SK-N-SH (cell line): ENCODE measurements around the gene TMEM44. TPM values are rescaled to one million over a fixed set of nuclear protein-coding genes. Genes with fewer than 3 reads are reported as not detected.

Experiments
- CTCF ChIA-PET: fragments of 300-600, 350-600 bp; formaldehyde crosslinking; extraction: SDS; loops from one replicate; lab custom pipeline; 2021; lab: Yijun Ruan, JAX
- POLR2A ChIA-PET: fragments of 350-600 bp; sonication (Branson Sonifier 250); formaldehyde crosslinking; extraction: SDS; loops from one replicate; lab custom pipeline; 2020; ENCODE audit warnings: antibody characterized with exemption, inconsistent platforms; lab: Yijun Ruan, JAX
- DNase-seq: peaks from one replicate; pipeline ENCODE4 v3.0.0; 2012
- H2AFZ ChIP-seq: fragments of 200-600 bp; sonication (generic); 2 replicates; pipeline ENCODE4 v1.8.1; 2016; ENCODE audit warnings: antibody characterized with exemption, mild to moderate bottlenecking, low read depth
- H3F3A ChIP-seq: fragments of 200-600 bp; sonication (generic); replicated peaks from 2 replicates; pipeline ENCODE3; 2016; ENCODE audit warnings: antibody characterized with exemption, mild to moderate bottlenecking; ENCODE audit not compliant: insufficient read depth
- H3K27ac ChIP-seq, 2 experiments: fragments of 200-500 bp in 1 of 2; fragments of 200-600 bp in 1 of 2; sonication (Bioruptor generic) in 1 of 2; sonication (generic), shearing (Covaris generic) in 1 of 2; 2 replicates each; pipeline versions ENCODE4 v1.5.1 to v1.6.1; 2014 to 2016; ENCODE audit warnings: low read depth in 2 of 2, inconsistent platforms in 1 of 2, low read length in 1 of 2, mild to moderate bottlenecking in 1 of 2, mixed read lengths in 1 of 2
- H3K27me3 ChIP-seq: fragments of 200-600 bp; sonication (generic), shearing (Covaris generic); 2 replicates; pipeline ENCODE4 v1.6.1; 2016; ENCODE audit warnings: mixed run types; ENCODE audit not compliant: insufficient read depth
- H3K36me3 ChIP-seq, 2 experiments: fragments of 200-500 bp in 1 of 2; fragments of 200-600 bp in 1 of 2; sonication (Bioruptor generic) in 1 of 2; sonication (generic) in 1 of 2; replicated peaks in 1 of 2; 2 replicates each; pipeline versions ENCODE3 to v1.5.1; 2014 to 2016; ENCODE audit warnings: low read length in 1 of 2, mild to moderate bottlenecking in 1 of 2; ENCODE audit not compliant: insufficient read depth in 2 of 2, control insufficient read depth in 1 of 2
- H3K4me1 ChIP-seq, 2 experiments: fragments of 200-500 bp in 1 of 2; fragments of 200-600 bp in 1 of 2; sonication (Bioruptor generic) in 1 of 2; sonication (generic), shearing (Covaris generic) in 1 of 2; 2 replicates each; pipeline versions ENCODE4 v1.5.1 to v1.6.1; 2014 to 2016; ENCODE audit warnings: low read depth in 1 of 2, low read length in 1 of 2, mixed run types in 1 of 2; ENCODE audit not compliant: insufficient read depth in 2 of 2, control insufficient read depth in 1 of 2
- H3K4me2 ChIP-seq: fragments of 200-600 bp; sonication (generic), shearing (Covaris generic); 2 replicates; pipeline ENCODE4 v1.6.1; 2017; ENCODE audit warnings: mixed run types
- H3K4me3 ChIP-seq, 2 experiments: fragments of 200-500 bp in 1 of 2; fragments of 200-600 bp in 1 of 2; sonication (Bioruptor generic) in 1 of 2; sonication (generic), shearing (Covaris generic) in 1 of 2; 2 replicates each; pipeline versions ENCODE4 v1.5.1 to v1.8.1; 2014 to 2016; ENCODE audit warnings: low read depth in 2 of 2, inconsistent platforms in 1 of 2, low read length in 1 of 2, mild to moderate bottlenecking in 1 of 2, mixed read lengths in 1 of 2, moderate library complexity in 1 of 2
- H3K79me2 ChIP-seq: fragments of 200-600 bp; sonication (generic); 2 replicates; pipeline ENCODE4 v1.8.1; 2017; ENCODE audit warnings: mild to moderate bottlenecking; ENCODE audit not compliant: insufficient read depth
- H3K9ac ChIP-seq: fragments of 200-600 bp; sonication (generic); 2 replicates; pipeline ENCODE4 v1.6.1; 2017; ENCODE audit warnings: mixed run types
- H3K9me2 ChIP-seq: fragments of 200-600 bp; sonication (generic); 2 replicates; pipeline ENCODE4 v1.6.1; 2017; ENCODE audit warnings: mixed run types
- H3K9me3 ChIP-seq: fragments of 200-600 bp; sonication (generic); 2 replicates; pipeline ENCODE4 v1.6.1; 2017; ENCODE audit warnings: mixed run types, mild to moderate bottlenecking, moderate library complexity
- H4K20me1 ChIP-seq: fragments of 200-600 bp; sonication (generic); 2 replicates; pipeline ENCODE4 v1.6.1; 2017; ENCODE audit warnings: mild to moderate bottlenecking, mixed run types; ENCODE audit not compliant: insufficient read depth
- ELF1 ChIP-seq: IDR thresholded peaks from 2 replicates; pipeline ENCODE4 v1.4.0; 2012
- EP300 ChIP-seq, 2 experiments: IDR thresholded peaks; 2 replicates each; pipeline versions ENCODE4 v1.4.0 to v1.6.1; 2012; ENCODE audit warnings: borderline replicate concordance in 1 of 2, low read depth in 1 of 2, low read length in 1 of 2
- EZH2phosphoT487 ChIP-seq: fragments of 200-600 bp; sonication (generic); IDR thresholded peaks from 2 replicates; pipeline ENCODE4 v1.6.1; 2017; ENCODE audit warnings: low read depth, mixed run types, mild to moderate bottlenecking, antibody characterized with exemption, moderate library complexity, borderline replicate concordance
- FOSL2 ChIP-seq: IDR thresholded peaks from 2 replicates; pipeline ENCODE4 v1.4.0; 2012; ENCODE audit warnings: low read depth, mild to moderate bottlenecking, moderate library complexity, borderline replicate concordance
- GABPA ChIP-seq: IDR thresholded peaks from 2 replicates; pipeline ENCODE4 v1.4.0; 2012; ENCODE audit warnings: low read depth, mild to moderate bottlenecking
- IRF3 ChIP-seq: fragments of 150-350 bp; IDR thresholded peaks from 2 replicates; pipeline ENCODE4 v1.6.1; 2016; ENCODE audit warnings: mild to moderate bottlenecking, low read depth, low read length
- JUND ChIP-seq: IDR thresholded peaks from 2 replicates; pipeline ENCODE4 v1.4.0; 2012
- MAX ChIP-seq: IDR thresholded peaks from 2 replicates; pipeline ENCODE4 v1.4.0; 2012; ENCODE audit warnings: low read depth
- MEF2A ChIP-seq: IDR thresholded peaks from 2 replicates; pipeline ENCODE4 v1.4.0; 2012; ENCODE audit warnings: low read depth, borderline replicate concordance
- NFIC ChIP-seq: IDR thresholded peaks from 2 replicates; pipeline ENCODE4 v1.4.0; 2012; ENCODE audit warnings: borderline replicate concordance
- NRF1 ChIP-seq: IDR thresholded peaks from 2 replicates; pipeline ENCODE4 v1.6.1; 2012; ENCODE audit warnings: low read depth, mild to moderate bottlenecking, low read length
- PBX3 ChIP-seq: IDR thresholded peaks from 2 replicates; pipeline ENCODE4; 2012
- RAD21 ChIP-seq: IDR thresholded peaks from 2 replicates; pipeline ENCODE4 v1.6.1; 2012; ENCODE audit warnings: mild to moderate bottlenecking, low read length
- RCOR1 ChIP-seq: fragments of 150-350 bp; IDR thresholded peaks from 2 replicates; pipeline ENCODE4 v1.6.1; 2017; ENCODE audit warnings: antibody characterized with exemption, low read length
- SMC3 ChIP-seq: IDR thresholded peaks from 2 replicates; pipeline ENCODE4 v1.6.1; 2012; ENCODE audit warnings: low read depth, low read length, improper control_type of control experiment
- TCF12 ChIP-seq: IDR thresholded peaks from 2 replicates; pipeline ENCODE4 v1.4.0; 2012
- TEAD4 ChIP-seq: IDR thresholded peaks from 2 replicates; pipeline ENCODE4 v1.4.0; 2012; ENCODE audit warnings: mild to moderate bottlenecking, borderline replicate concordance; ENCODE audit not compliant: insufficient read depth
- USF2 ChIP-seq: fragments of 150-350 bp; IDR thresholded peaks from 2 replicates; pipeline ENCODE4 v1.6.1; 2017; ENCODE audit warnings: antibody characterized with exemption, low read length, low read depth, borderline replicate concordance
- WGBS: methylation state at CpG from one replicate; pipeline ENCODE4 v1.1.6; 2017; ENCODE audit warnings: low lambda C conversion rate; 5-methylcytosine and 5-hydroxymethylcytosine counted together
- polyA plus RNA-seq, 3 experiments: library from polyadenylated mRNA; depleted of rRNA; stranded (reverse); fragments of >200 nt; gene quantifications; 2 replicates each; pipeline ENCODE4 v1.2.3, GENCODE V29; 2012

The TMEM44 gene
- polyA plus RNA-seq, 1 of the 3 experiments (the other 2 are of a cell fraction), result 22.6 TPM

GRCh38 chr3:194588236-194588635 is 45.0 kb downstream of the TMEM44 start:
- WGBS, result 95% methylated on average over 9 of the region's 13 CpGs
- CTCF ChIA-PET, result interaction anchor here (1.1 to 3.5 kb wide), 4 partner anchors 11 to 116 kb away, joined by 3 to 13 read pairs (median 4); partner anchors contain the start of gene TMEM44
- H3K27ac ChIP-seq, result peak overlapping the region in 1 of 2 experiments; percentile 91; a peak in 1 of 4 replicates
- no peak for TF ChIP-seq NRF1
- no peak for TF ChIP-seq PBX3
- TF ChIP-seq RAD21, result no peak
- no peak for TF ChIP-seq JUND
- no peak for TF ChIP-seq GABPA
- TF ChIP-seq TCF12, result no peak
- no peak for TF ChIP-seq SMC3
- no peak for TF ChIP-seq FOSL2
- TF ChIP-seq MAX, result no peak
- no peak for TF ChIP-seq EZH2phosphoT487
- no peak for TF ChIP-seq EP300 (IDR thresholded peaks at IDR 0.05; ENCODE audit: borderline replicate concordance in 1 of 2, low read depth in 1 of 2, low read length in 1 of 2)
- no peak for TF ChIP-seq USF2
- TF ChIP-seq IRF3, result no peak
- TF ChIP-seq NFIC, result no peak
- no peak for TF ChIP-seq TEAD4
- no peak for TF ChIP-seq ELF1
- TF ChIP-seq RCOR1, result no peak
- no peak for TF ChIP-seq MEF2A
- TF ChIP-seq, all 33 proteins: peak for 0
- no peaks in the 10 kb centered on the region for H3K9me3 ChIP-seq
- H3K9me2 ChIP-seq, result no peaks in the 10 kb centered on the region
- H3K36me3 ChIP-seq, result peaks cover 0 to 19% of the 10 kb centered on the region in 2 experiments
- peaks cover 45% of the 10 kb centered on the region for H3F3A ChIP-seq
- peaks cover 9 to 15% of the 10 kb centered on the region in 2 experiments; a peak in 3 of 4 replicates for H3K4me1 ChIP-seq
- H3K27me3 ChIP-seq, result no peaks in the 10 kb centered on the region
- POLR2A ChIA-PET, result interaction anchor here (0.5 to 0.9 kb wide), 2 partner anchors 9 to 217 kb away, joined by 4 to 5 read pairs; no protein-coding TSS in a partner anchor
- no peak overlapping the region for H3K4me2 ChIP-seq
- DNase-seq, result no peak
- no peak overlapping the region for H3K4me3 ChIP-seq
- H3K9ac ChIP-seq, result no peak overlapping the region
- peaks cover 21% of the 10 kb centered on the region for H3K79me2 ChIP-seq
- H2AFZ ChIP-seq, result no peak overlapping the region
- H4K20me1 ChIP-seq, result no peaks in the 10 kb centered on the region
